ENCODE results near the gene MYCL.

DNA sequence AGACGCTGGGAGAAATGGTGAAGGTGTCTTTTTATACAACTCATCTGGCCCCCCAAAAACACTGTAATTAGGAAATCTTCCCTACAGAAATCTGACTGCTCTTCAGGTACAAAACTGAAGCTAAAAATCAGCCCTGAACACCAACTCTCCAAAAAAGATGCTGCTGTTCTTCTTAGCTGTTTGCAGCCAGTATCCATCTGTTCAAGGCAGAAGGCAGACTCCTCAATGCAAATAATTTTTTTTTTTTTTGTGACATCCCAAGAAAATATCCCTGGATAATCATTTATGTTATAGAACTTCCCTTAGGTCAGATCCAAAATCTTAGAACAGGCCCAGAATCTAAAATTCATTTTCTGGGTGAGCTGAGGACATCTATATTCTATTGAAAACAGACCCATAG is 54.9 kb downstream of the MYCL start:
- no peak for TF ChIP-seq CEBPB (IDR thresholded peaks at IDR 0.05; ENCODE audit: low read depth, low read length)
- TF ChIP-seq, protein P1, sequence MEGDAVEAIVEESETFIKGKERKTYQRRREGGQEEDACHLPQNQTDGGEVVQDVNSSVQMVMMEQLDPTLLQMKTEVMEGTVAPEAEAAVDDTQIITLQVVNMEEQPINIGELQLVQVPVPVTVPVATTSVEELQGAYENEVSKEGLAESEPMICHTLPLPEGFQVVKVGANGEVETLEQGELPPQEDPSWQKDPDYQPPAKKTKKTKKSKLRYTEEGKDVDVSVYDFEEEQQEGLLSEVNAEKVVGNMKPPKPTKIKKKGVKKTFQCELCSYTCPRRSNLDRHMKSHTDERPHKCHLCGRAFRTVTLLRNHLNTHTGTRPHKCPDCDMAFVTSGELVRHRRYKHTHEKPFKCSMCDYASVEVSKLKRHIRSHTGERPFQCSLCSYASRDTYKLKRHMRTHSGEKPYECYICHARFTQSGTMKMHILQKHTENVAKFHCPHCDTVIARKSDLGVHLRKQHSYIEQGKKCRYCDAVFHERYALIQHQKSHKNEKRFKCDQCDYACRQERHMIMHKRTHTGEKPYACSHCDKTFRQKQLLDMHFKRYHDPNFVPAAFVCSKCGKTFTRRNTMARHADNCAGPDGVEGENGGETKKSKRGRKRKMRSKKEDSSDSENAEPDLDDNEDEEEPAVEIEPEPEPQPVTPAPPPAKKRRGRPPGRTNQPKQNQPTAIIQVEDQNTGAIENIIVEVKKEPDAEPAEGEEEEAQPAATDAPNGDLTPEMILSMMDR (conservative IDR thresholded peaks at IDR 0.05; ENCODE audit: low read depth, low read length), result no peak
- no peak for TF ChIP-seq POLR2A (IDR thresholded peaks at IDR 0.05; ENCODE audit: low read depth, low read length)

Measured in IMR-90 (cell line).